HepG2 (cell line): Measurements from ENCODE around the gene PRPF18. TPM values are rescaled to one million over a fixed set of nuclear protein-coding genes. Genes with fewer than 3 reads are reported as not detected.

Source experiments
- ATAC-seq: fragments of 200-7000 bp; cut with Tn5 transposase; 3 replicates; pipeline ENCODE4 v1.9.1; 2020; ENCODE audit warnings: mild to moderate bottlenecking, moderate library complexity
- BruUV-seq: library from RNA; stranded (reverse); fragments of 400-500 nt; replicated peaks from 2 replicates; lab custom pipeline; 2021; lab: Mats Ljungman, UMichigan
- CTCF ChIA-PET: fragments of 300-600 bp; formaldehyde crosslinking; extraction: SDS; loops from one replicate; lab custom pipeline; 2021; ENCODE audit warnings: low total read pairs, inconsistent platforms, low intra/inter-chr PET ratio; lab: Yijun Ruan, JAX
- POLR2A ChIA-PET: fragments of 350-600 bp; sonication (Branson Sonifier 250); formaldehyde crosslinking; loops from one replicate; lab custom pipeline; 2020; ENCODE audit warnings: antibody characterized with exemption, inconsistent platforms; lab: Yijun Ruan, JAX
- DNase-seq: peaks from one replicate; pipeline ENCODE4 v3.0.0-alpha.2; 2015; ENCODE audit warnings: low spot score
- FAIRE-seq: peaks from 3 replicates; lab custom pipeline; 2011; peaks lifted over from hg19 to GRCh38; lab: Jason Lieb, UNC
- H2AFZ ChIP-seq: one replicate; pipeline ENCODE4 v1.6.1; 2011; ENCODE audit warnings: low read length, inconsistent platforms
- H3K27ac ChIP-seq: fragments of 300-600 bp; 3 replicates; pipeline ENCODE4 v1.8.0; 2011; ENCODE audit warnings: mixed run types, mild to moderate bottlenecking, mixed read lengths, low read length, inconsistent platforms; ENCODE audit not compliant: insufficient read depth; ENCODE audit errors: extremely low read length
- H3K27me3 ChIP-seq, 2 experiments: fragments of 200-600 bp in 1 of 2; 2 replicates in 1 of 2; 3 replicates in 1 of 2; pipeline versions ENCODE4 v1.6.0 to v1.8.0; 2011; ENCODE audit warnings: low read length in 2 of 2, mild to moderate bottlenecking in 2 of 2, moderate library complexity in 2 of 2, inconsistent platforms in 1 of 2; ENCODE audit not compliant: insufficient read depth in 2 of 2, control insufficient read depth in 1 of 2
- H3K36me3 ChIP-seq, 2 experiments: fragments of 200-600 bp in 1 of 2; replicated peaks in 1 of 2; 2 replicates in 1 of 2; 3 replicates in 1 of 2; pipeline versions ENCODE4 v1.5.1 to v1.8.0; 2011; ENCODE audit warnings: low read length in 2 of 2, inconsistent platforms in 1 of 2; ENCODE audit not compliant: insufficient read depth in 2 of 2, control insufficient read depth in 1 of 2
- H3K4me1 ChIP-seq: 2 replicates; pipeline ENCODE4 v1.5.1; 2012; ENCODE audit warnings: low read length, inconsistent platforms; ENCODE audit not compliant: insufficient read depth
- H3K4me2 ChIP-seq: 2 replicates; pipeline ENCODE4 v1.6.0; 2011; ENCODE audit warnings: low read depth, low read length, inconsistent platforms
- H3K4me3 ChIP-seq, 3 experiments: fragments of 200-600 bp in 1 of 3; sonication (generic), shearing (Covaris generic) in 1 of 3; replicated peaks in 1 of 3; 2 replicates each; pipeline ENCODE4 v1.5.1; 2011 to 2016; ENCODE audit warnings: low read length in 3 of 3, inconsistent platforms in 2 of 3, low read depth in 2 of 3, mild to moderate bottlenecking in 2 of 3, control low read depth in 1 of 3, mixed read lengths in 1 of 3; ENCODE audit not compliant: insufficient read depth in 1 of 3
- H3K79me2 ChIP-seq: one replicate; pipeline ENCODE4 v1.6.1; 2011; ENCODE audit warnings: low read length, inconsistent platforms; ENCODE audit not compliant: insufficient read depth
- H3K9ac ChIP-seq: 2 replicates; pipeline ENCODE4 v1.6.0; 2011; ENCODE audit warnings: mild to moderate bottlenecking, low read depth, low read length, inconsistent platforms; ENCODE audit not compliant: insufficient read depth
- H3K9me3 ChIP-seq: 2 replicates; pipeline ENCODE4 v1.5.1; 2012; ENCODE audit warnings: mild to moderate bottlenecking, low read length
- H4K20me1 ChIP-seq: 2 replicates; pipeline ENCODE4 v1.6.0; 2011; ENCODE audit warnings: inconsistent platforms, mild to moderate bottlenecking, low read length, moderate library complexity; ENCODE audit not compliant: insufficient read depth
- ATF1 ChIP-seq: IDR thresholded peaks from 2 replicates; pipeline ENCODE4 v1.6.1; 2016; ENCODE audit warnings: mild to moderate bottlenecking, control low read depth
- BHLHE40 ChIP-seq: IDR thresholded peaks from 2 replicates; pipeline ENCODE4 v1.6.1; 2011; ENCODE audit warnings: low read length, improper control_type of control experiment
- EEA1 ChIP-seq: sonication (generic); formaldehyde crosslinking; IDR thresholded peaks from 2 replicates; pipeline ENCODE4 v1.5.1; 2020; ENCODE audit warnings: mild to moderate bottlenecking, missing genetic modification reagents, borderline replicate concordance
- IKZF1 ChIP-seq: fragments of 450-650 bp; IDR thresholded peaks from 2 replicates; pipeline ENCODE4 v1.7.1; 2016
- KLF9 ChIP-seq: IDR thresholded peaks from 2 replicates; pipeline ENCODE4 v1.6.1; 2016; ENCODE audit warnings: low read depth
- TEAD2 ChIP-seq: sonication (generic); formaldehyde crosslinking; IDR thresholded peaks from 2 replicates; pipeline ENCODE4 v1.9.0; 2021; ENCODE audit warnings: missing genetic modification reagents
- TOPORS ChIP-seq: sonication (generic); formaldehyde crosslinking; IDR thresholded peaks from 2 replicates; pipeline ENCODE4 v1.8.0; 2023; ENCODE audit warnings: mild to moderate bottlenecking, missing genetic modification reagents
- ZNF614 ChIP-seq: IDR thresholded peaks from 2 replicates; pipeline ENCODE4 v1.6.1; 2018; ENCODE audit warnings: missing biosample characterization, missing genetic modification reagents, inconsistent platforms, borderline replicate concordance
- ZNF878 ChIP-seq: sonication (generic); formaldehyde crosslinking; IDR thresholded peaks from 2 replicates; pipeline ENCODE4 v1.8.1; 2023; ENCODE audit warnings: mild to moderate bottlenecking, missing genetic modification reagents, moderate library complexity
- WGBS: methylation state at CpG from one replicate; pipeline ENCODE4 v1.1.6; 2017; ENCODE audit warnings: low lambda C conversion rate; 5-methylcytosine and 5-hydroxymethylcytosine counted together
- in situ Hi-C: cut with HindIII; loops from 2 replicates; pipeline ENCODE4 v1.10.0; 2017; ENCODE audit warnings: low pct_unique_long_range_greater_than_20kb; ENCODE audit not compliant: extremely low pct_ligation_motif_present
- intact Hi-C: fragments of 100-400 bp; cut with micrococcal nuclease; formaldehyde crosslinking; loops from one replicate; pipeline ENCODE4 v1.10.0; 2022; ENCODE audit not compliant: unreplicated experiment
- polyA plus RNA-seq, 8 experiments: library from polyadenylated mRNA; depleted of rRNA in 3 of 8; stranded (reverse) in 7 of 8; unstranded in 1 of 8; fragments of >200 nt; fragmentation: Illumina TruSeq in 4 of 8; extraction: Trizol in 4 of 8; gene quantifications; 2 replicates each; pipeline versions ENCODE4 v1.2.1 to v1.2.3, GENCODE V29; 2011 to 2016; ENCODE audit warnings: low read depth in 4 of 8, missing spikeins in 1 of 8, mixed read lengths in 1 of 8; ENCODE audit not compliant: insufficient read depth in 1 of 8
- total RNA-seq, 5 experiments: library from RNA; depleted of rRNA; stranded (reverse); fragments of >200 nt; fragmentation: Illumina TruSeq; extraction: Trizol; gene quantifications; 2 replicates each; pipeline ENCODE4 v1.2.3, GENCODE V29; 2016; ENCODE audit warnings: low read depth in 1 of 5
- TF ChIP-seq, protein P1 (sequence below): sonication (generic); formaldehyde crosslinking; IDR thresholded peaks from 2 replicates; pipeline ENCODE4 v1.4.0; 2020; ENCODE audit warnings: mild to moderate bottlenecking, missing genetic modification reagents
- TF ChIP-seq, protein P2 (sequence below): sonication (generic); formaldehyde crosslinking; IDR thresholded peaks from 2 replicates; pipeline ENCODE4 v1.5.1; 2020; ENCODE audit warnings: mild to moderate bottlenecking, moderate library complexity, missing genetic modification reagents

PRPF18 gene
- total and polyA plus RNA-seq, 2 of the 13 experiments (the other 11 are each of a cell fraction or from before 2014, with no cell fraction given) = 6.1 to 17.2 TPM

DNA sequence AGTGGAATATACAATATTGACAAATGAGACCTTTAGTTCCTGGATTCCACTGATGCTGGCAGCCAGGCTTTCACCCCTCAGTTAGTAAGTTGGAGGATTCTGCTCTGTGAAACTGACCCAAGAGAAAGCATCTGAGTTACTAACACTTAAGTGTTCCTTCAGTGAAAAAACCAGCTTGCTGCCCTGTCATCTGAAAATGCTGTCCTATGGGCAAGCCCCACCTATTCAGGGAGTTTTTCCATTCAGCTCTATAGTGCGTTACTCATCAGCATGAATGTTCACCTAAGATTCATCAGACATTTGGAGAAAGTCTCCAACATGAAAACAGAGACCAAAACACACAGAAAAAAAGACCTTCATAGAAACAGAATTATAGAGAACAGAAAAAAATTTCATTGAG lies 37.9 kb downstream of the PRPF18 start (continued):
- no peak for TF ChIP-seq ZNF614 (CRISPR knock-in tag)
- TF ChIP-seq EEA1 (CRISPR knock-in tag) = no peak
- TF ChIP-seq ZNF878 (CRISPR knock-in tag) = no peak
- no peak for TF ChIP-seq BHLHE40

DNA sequence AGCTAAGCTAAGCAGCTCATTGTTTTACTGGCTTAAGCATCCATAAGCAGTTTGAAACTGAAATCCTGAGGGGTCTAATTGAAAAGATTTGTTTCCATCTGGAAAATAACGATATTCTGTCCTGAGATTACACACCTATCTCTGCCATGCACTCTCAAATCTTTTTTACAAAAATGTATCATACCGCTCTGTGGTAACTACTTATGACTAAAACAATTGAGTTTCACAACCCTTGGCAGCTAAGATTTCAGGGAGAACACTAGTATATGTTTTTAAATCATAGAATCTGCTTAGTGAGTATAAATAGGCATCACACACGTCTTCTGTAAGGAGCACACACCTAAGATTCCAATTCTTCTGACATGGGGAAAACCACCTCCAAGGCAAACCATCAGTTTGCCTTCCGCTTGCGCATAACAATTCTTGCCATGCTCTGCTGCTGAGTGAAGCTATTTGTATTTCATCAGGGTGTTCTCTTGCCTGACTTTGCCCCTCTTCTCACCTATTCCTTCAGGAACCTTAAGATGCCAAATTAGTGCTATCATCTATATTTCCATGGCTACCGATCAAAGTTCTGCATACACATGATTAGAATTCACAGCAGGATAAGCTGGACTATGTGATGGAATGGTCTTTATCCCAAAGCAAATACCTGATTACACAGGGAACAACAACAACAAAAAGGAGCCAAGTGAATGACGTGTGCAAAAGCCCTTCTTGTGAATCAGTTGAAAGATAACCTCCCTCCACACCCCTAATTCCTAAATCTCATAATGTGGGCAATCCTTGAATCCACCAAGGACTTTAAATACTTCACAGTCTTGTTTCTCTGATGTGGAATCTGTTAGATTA lies 40.9 kb downstream of the PRPF18 start:
- no peak for DNase-seq

More for the DNA sequence above, 40.9 kb downstream of the PRPF18 start:
- no peaks in the 10 kb centered on the region for H4K20me1 ChIP-seq
- H2AFZ ChIP-seq = no peak overlapping the region
- POLR2A ChIA-PET = interaction anchor here (0.6 kb wide), 1 partner anchor 30 kb away, joined by 3 read pairs; no protein-coding TSS in a partner anchor
- no peak overlapping the region for H3K9ac ChIP-seq
- H3K27me3 ChIP-seq = no peaks in the 10 kb centered on the region
- peaks cover 5% of the 10 kb centered on the region in 2 experiments; a peak in 4 of 5 replicates for H3K36me3 ChIP-seq
- no peaks in the 10 kb centered on the region for H3K79me2 ChIP-seq
- no peak overlapping the region for H3K4me3 ChIP-seq
- no peaks in the 10 kb centered on the region for H3K4me1 ChIP-seq
- TF ChIP-seq IKZF1 (no peak), TEAD2 (no peak), ATF1 (CRISPR knock-in tag) (no peak), KLF9 (CRISPR knock-in tag) (no peak), TOPORS (CRISPR knock-in tag) (no peak)
- TF ChIP-seq, protein P1, sequence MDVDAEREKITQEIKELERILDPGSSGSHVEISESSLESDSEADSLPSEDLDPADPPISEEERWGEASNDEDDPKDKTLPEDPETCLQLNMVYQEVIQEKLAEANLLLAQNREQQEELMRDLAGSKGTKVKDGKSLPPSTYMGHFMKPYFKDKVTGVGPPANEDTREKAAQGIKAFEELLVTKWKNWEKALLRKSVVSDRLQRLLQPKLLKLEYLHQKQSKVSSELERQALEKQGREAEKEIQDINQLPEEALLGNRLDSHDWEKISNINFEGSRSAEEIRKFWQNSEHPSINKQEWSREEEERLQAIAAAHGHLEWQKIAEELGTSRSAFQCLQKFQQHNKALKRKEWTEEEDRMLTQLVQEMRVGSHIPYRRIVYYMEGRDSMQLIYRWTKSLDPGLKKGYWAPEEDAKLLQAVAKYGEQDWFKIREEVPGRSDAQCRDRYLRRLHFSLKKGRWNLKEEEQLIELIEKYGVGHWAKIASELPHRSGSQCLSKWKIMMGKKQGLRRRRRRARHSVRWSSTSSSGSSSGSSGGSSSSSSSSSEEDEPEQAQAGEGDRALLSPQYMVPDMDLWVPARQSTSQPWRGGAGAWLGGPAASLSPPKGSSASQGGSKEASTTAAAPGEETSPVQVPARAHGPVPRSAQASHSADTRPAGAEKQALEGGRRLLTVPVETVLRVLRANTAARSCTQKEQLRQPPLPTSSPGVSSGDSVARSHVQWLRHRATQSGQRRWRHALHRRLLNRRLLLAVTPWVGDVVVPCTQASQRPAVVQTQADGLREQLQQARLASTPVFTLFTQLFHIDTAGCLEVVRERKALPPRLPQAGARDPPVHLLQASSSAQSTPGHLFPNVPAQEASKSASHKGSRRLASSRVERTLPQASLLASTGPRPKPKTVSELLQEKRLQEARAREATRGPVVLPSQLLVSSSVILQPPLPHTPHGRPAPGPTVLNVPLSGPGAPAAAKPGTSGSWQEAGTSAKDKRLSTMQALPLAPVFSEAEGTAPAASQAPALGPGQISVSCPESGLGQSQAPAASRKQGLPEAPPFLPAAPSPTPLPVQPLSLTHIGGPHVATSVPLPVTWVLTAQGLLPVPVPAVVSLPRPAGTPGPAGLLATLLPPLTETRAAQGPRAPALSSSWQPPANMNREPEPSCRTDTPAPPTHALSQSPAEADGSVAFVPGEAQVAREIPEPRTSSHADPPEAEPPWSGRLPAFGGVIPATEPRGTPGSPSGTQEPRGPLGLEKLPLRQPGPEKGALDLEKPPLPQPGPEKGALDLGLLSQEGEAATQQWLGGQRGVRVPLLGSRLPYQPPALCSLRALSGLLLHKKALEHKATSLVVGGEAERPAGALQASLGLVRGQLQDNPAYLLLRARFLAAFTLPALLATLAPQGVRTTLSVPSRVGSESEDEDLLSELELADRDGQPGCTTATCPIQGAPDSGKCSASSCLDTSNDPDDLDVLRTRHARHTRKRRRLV (CRISPR knock-in tag) = no peak
- TF ChIP-seq, protein P2, sequence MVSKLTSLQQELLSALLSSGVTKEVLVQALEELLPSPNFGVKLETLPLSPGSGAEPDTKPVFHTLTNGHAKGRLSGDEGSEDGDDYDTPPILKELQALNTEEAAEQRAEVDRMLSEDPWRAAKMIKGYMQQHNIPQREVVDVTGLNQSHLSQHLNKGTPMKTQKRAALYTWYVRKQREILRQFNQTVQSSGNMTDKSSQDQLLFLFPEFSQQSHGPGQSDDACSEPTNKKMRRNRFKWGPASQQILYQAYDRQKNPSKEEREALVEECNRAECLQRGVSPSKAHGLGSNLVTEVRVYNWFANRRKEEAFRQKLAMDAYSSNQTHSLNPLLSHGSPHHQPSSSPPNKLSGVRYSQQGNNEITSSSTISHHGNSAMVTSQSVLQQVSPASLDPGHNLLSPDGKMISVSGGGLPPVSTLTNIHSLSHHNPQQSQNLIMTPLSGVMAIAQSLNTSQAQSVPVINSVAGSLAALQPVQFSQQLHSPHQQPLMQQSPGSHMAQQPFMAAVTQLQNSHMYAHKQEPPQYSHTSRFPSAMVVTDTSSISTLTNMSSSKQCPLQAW = no peak
- in situ Hi-C loops (no loop called here), intact Hi-C loops (no loop called here)
- 94% methylated on average over 7 of the region's 7 CpGs for WGBS
- H3K9me3 ChIP-seq = no peaks in the 10 kb centered on the region
- CTCF ChIA-PET = no interaction called here
- H3K27ac ChIP-seq = no peak overlapping the region
- no TSS peak for BruUV-seq
- no peak overlapping the region for H3K4me2 ChIP-seq
- FAIRE-seq (no peak), ATAC-seq (no peak)
